Neural progenitor cell (in vitro differentiated cells): ENCODE results near the gene MRPL36. TPM values are rescaled to one million over a fixed set of nuclear protein-coding genes. Genes with fewer than 3 reads are reported as not detected.

ENCODE experiments used
- DNase-seq: peaks from one replicate; pipeline ENCODE4 v3.0.0-alpha.2; 2016; ENCODE audit warnings: low spot score
- H2AFZ ChIP-seq: fragments of 200-600 bp; sonication (generic); replicated peaks from 2 replicates; pipeline ENCODE4 v1.6.1; 2016; ENCODE audit warnings: antibody characterized with exemption
- H3F3A ChIP-seq: fragments of 200-600 bp; sonication (generic); 2 replicates; pipeline ENCODE4 v1.6.1; 2016; ENCODE audit warnings: antibody characterized with exemption, low read depth
- H3K27ac ChIP-seq: fragments of 200-600 bp; sonication (generic); 2 replicates; pipeline ENCODE4 v1.5.1; 2016; ENCODE audit warnings: mild to moderate bottlenecking
- H3K27me3 ChIP-seq: fragments of 200-600 bp; sonication (generic); 2 replicates; pipeline ENCODE4 v1.6.1; 2016; ENCODE audit warnings: mild to moderate bottlenecking, moderate library complexity
- H3K36me3 ChIP-seq: fragments of 200-600 bp; sonication (generic); 2 replicates; pipeline ENCODE4 v1.5.1; 2016
- H3K4me1 ChIP-seq: fragments of 200-600 bp; sonication (generic); 2 replicates; pipeline ENCODE4 v1.6.1; 2016; ENCODE audit warnings: mixed run types
- H3K4me2 ChIP-seq: fragments of 200-600 bp; sonication (generic); 2 replicates; pipeline ENCODE4 v1.6.1; 2016
- H3K4me3 ChIP-seq: fragments of 200-600 bp; sonication (generic); 2 replicates; pipeline ENCODE4 v1.5.1; 2016
- H3K79me2 ChIP-seq: fragments of 200-600 bp; sonication (generic); 2 replicates; pipeline ENCODE4 v1.6.1; 2016; ENCODE audit warnings: low read depth
- H3K9ac ChIP-seq: fragments of 200-600 bp; sonication (generic); 2 replicates; pipeline ENCODE4 v1.6.1; 2016
- H3K9me3 ChIP-seq: fragments of 200-600 bp; sonication (generic); 2 replicates; pipeline ENCODE4 v1.5.1; 2016; ENCODE audit warnings: low read depth
- H4K20me1 ChIP-seq: fragments of 200-600 bp; sonication (generic); 2 replicates; pipeline ENCODE4 v1.6.1; 2016; ENCODE audit warnings: low read depth
- H3K27ac Mint-ChIP-seq: 3 replicates; pipeline ENCODE4 v1.8.0; 2021; ENCODE audit warnings: mixed read lengths
- H3K27me3 Mint-ChIP-seq: 2 replicates; pipeline ENCODE4 v1.8.0; 2022; ENCODE audit warnings: low read depth, mild to moderate bottlenecking, inconsistent platforms, moderate library complexity, mixed read lengths; ENCODE audit not compliant: insufficient read depth
- H3K36me3 Mint-ChIP-seq: 3 replicates; pipeline ENCODE4 v1.8.0; 2021; ENCODE audit warnings: mixed read lengths
- H3K4me1 Mint-ChIP-seq: 3 replicates; pipeline ENCODE4 v1.8.0; 2021; ENCODE audit warnings: mixed read lengths
- H3K4me3 Mint-ChIP-seq: 3 replicates; pipeline ENCODE4 v1.8.0; 2021; ENCODE audit warnings: mild to moderate bottlenecking, moderate library complexity, mixed read lengths
- H3K9me3 Mint-ChIP-seq: 3 replicates; pipeline ENCODE4 v1.8.0; 2020; ENCODE audit warnings: mixed read lengths
- CTCF ChIP-seq: fragments of 200-600 bp; sonication (generic); IDR thresholded peaks from 2 replicates; pipeline ENCODE4 v1.5.1; 2017; ENCODE audit warnings: antibody characterized with exemption, mild to moderate bottlenecking
- EZH2 ChIP-seq: fragments of 200-600 bp; sonication (generic); IDR thresholded peaks from 2 replicates; pipeline ENCODE4 v1.6.1; 2017; ENCODE audit warnings: antibody characterized with exemption, mild to moderate bottlenecking, moderate library complexity
- EZH2phosphoT487 ChIP-seq: fragments of 200-600 bp; sonication (generic); IDR thresholded peaks from 2 replicates; pipeline ENCODE4 v1.6.1; 2017; ENCODE audit warnings: antibody characterized with exemption
- total RNA-seq: library from RNA; depleted of rRNA; stranded (reverse); fragments of >200 nt; gene quantifications from 2 replicates; pipeline ENCODE4 v1.2.3, GENCODE V29; 2015; ENCODE audit warnings: low replicate concordance

Gene MRPL36
- total RNA-seq, 1 donor from 2014 or later = 22.2 TPM

- no peak overlapping the region for H3K4me2 ChIP-seq
- no peak overlapping the region for H3K4me3 Mint-ChIP-seq
- H3K27me3 Mint-ChIP-seq = peaks cover 3% of the 10 kb centered on the region
- no peaks in the 10 kb centered on the region for H3K36me3 ChIP-seq
- TF ChIP-seq EZH2phosphoT487 = no peak
- no peak for TF ChIP-seq EZH2
- no peak for TF ChIP-seq CTCF
- H3K36me3 Mint-ChIP-seq = no peaks in the 10 kb centered on the region
- H4K20me1 ChIP-seq = no peaks in the 10 kb centered on the region
- no peak overlapping the region for H3K27ac ChIP-seq
- peaks cover 6% of the 10 kb centered on the region for H3F3A ChIP-seq
- no peak overlapping the region for H2AFZ ChIP-seq
- no peak overlapping the region for H3K9ac ChIP-seq
- peaks cover 4% of the 10 kb centered on the region for H3K4me1 ChIP-seq
- H3K4me3 ChIP-seq = no peak overlapping the region
- no peaks in the 10 kb centered on the region for H3K79me2 ChIP-seq
- no peaks in the 10 kb centered on the region for H3K27me3 ChIP-seq
- H3K4me1 Mint-ChIP-seq = peaks cover 27% of the 10 kb centered on the region
- H3K27ac Mint-ChIP-seq = no peak overlapping the region
- DNase-seq = no peak
- no peaks in the 10 kb centered on the region for H3K9me3 ChIP-seq
- H3K9me3 Mint-ChIP-seq = no peaks in the 10 kb centered on the region
These were observed 14.6 kb downstream of the MRPL36 start for GRCh38 chr5:1785062-1785461.

GRCh38 chr5:1784197-1785050 is 15.2 kb downstream of the MRPL36 start:
- peaks cover 3% of the 10 kb centered on the region for H3K27me3 Mint-ChIP-seq
- H3K4me2 ChIP-seq = no peak overlapping the region
- peaks cover 21% of the 10 kb centered on the region for H3K4me1 Mint-ChIP-seq
- H3K36me3 Mint-ChIP-seq = no peaks in the 10 kb centered on the region
- H3K36me3 ChIP-seq = no peaks in the 10 kb centered on the region
- H3K9me3 ChIP-seq = no peaks in the 10 kb centered on the region
- H3K9ac ChIP-seq = no peak overlapping the region
- H2AFZ ChIP-seq = no peak overlapping the region
- peak overlapping the region; percentile 51 for H3K27ac Mint-ChIP-seq
- no peaks in the 10 kb centered on the region for H3K27me3 ChIP-seq
- no peak for DNase-seq
- H3K27ac ChIP-seq = no peak overlapping the region
- H3K4me3 ChIP-seq = no peak overlapping the region
- H3K79me2 ChIP-seq = no peaks in the 10 kb centered on the region
- TF ChIP-seq EZH2 = no peak
- no peak for TF ChIP-seq CTCF
- TF ChIP-seq EZH2phosphoT487 = no peak
- H4K20me1 ChIP-seq = no peaks in the 10 kb centered on the region
- no peaks in the 10 kb centered on the region for H3K9me3 Mint-ChIP-seq
- no peaks in the 10 kb centered on the region for H3K4me1 ChIP-seq
- H3K4me3 Mint-ChIP-seq = no peak overlapping the region
- H3F3A ChIP-seq = no peaks in the 10 kb centered on the region

- Histone ChIP-seq H3K4me1 (peaks cover 4% of the 10 kb centered on the region), H3K36me3 (no peaks in the 10 kb centered on the region), H2AFZ (no peak overlapping the region), H3K4me2 (no peak overlapping the region), H3K4me3 (no peak overlapping the region), H3K27ac (no peak overlapping the region), H3K9me3 (no peaks in the 10 kb centered on the region), H3K79me2 (no peaks in the 10 kb centered on the region), H3K9ac (no peak overlapping the region), H4K20me1 (no peaks in the 10 kb centered on the region), H3F3A (no peaks in the 10 kb centered on the region), H3K27me3 (no peaks in the 10 kb centered on the region)
- H3K36me3 Mint-ChIP-seq = no peaks in the 10 kb centered on the region
- H3K27me3 Mint-ChIP-seq = peaks cover 3% of the 10 kb centered on the region
- TF ChIP-seq EZH2phosphoT487 (no peak), EZH2 (no peak), CTCF (no peak)
- peaks cover 17% of the 10 kb centered on the region for H3K4me1 Mint-ChIP-seq
- no peaks in the 10 kb centered on the region for H3K9me3 Mint-ChIP-seq
- H3K27ac Mint-ChIP-seq = peak overlapping the region; percentile 67
- DNase-seq = no peak
- no peak overlapping the region for H3K4me3 Mint-ChIP-seq
These were observed 16.5 kb downstream of the MRPL36 start for GRCh38 chr5:1783216-1783554.
